GM18951 (cell line): ENCODE results near the gene ADARB2.

Source experiments
- POLR2A ChIP-seq: IDR thresholded peaks from 4 replicates; pipeline ENCODE4 v1.6.1; 2011; ENCODE audit warnings: mild to moderate bottlenecking; ENCODE audit not compliant: insufficient read length, insufficient read depth; ENCODE audit errors: extremely low read depth
- in situ Hi-C: fragments of 300-500 bp; cut with MboI; formaldehyde crosslinking; loops from one replicate; pipeline ENCODE4 v1.12.0; 2022; ENCODE audit warnings: low sequenced_read_pairs, mixed read lengths, inconsistent platforms; ENCODE audit not compliant: unreplicated experiment

ADARB2 gene

GRCh38 chr10:1127629-1128028, 609.7 kb downstream of the ADARB2 start:
- no peak for TF ChIP-seq POLR2A
- in situ Hi-C loops = no loop called here
